Common myeloid progenitor, CD34-positive (primary cell): Measurements from ENCODE around the gene SEPTIN10.

Source experiments
- CTCF ChIA-PET: fragments of 350-600 bp; sonication (Branson Sonifier 250); formaldehyde crosslinking; loops from one replicate; lab custom pipeline; 2021; ENCODE audit warnings: antibody characterized with exemption; lab: Charles Lee
- POLR2A ChIA-PET: fragments of 350-600 bp; sonication (Branson Sonifier 250); formaldehyde crosslinking; loops from one replicate; lab custom pipeline; 2021; ENCODE audit warnings: antibody characterized with exemption; lab: Charles Lee
- DNase-seq, 3 donors: peaks; one replicate each; pipeline versions ENCODE4 v3.0.0 to v3.0.0-alpha.2; 2013
- H3K27ac ChIP-seq, 2 experiments: 1 replicate in 1 of 2; 2 replicates in 1 of 2; pipeline ENCODE4 v1.7.0; 2013; ENCODE audit warnings: inconsistent platforms in 2 of 2, low read length in 2 of 2, mild to moderate bottlenecking in 2 of 2, low read depth in 1 of 2, moderate library complexity in 1 of 2; ENCODE audit not compliant: severe bottlenecking in 2 of 2, insufficient read depth in 1 of 2, poor library complexity in 1 of 2
- H3K27me3 ChIP-seq, 5 experiments: replicated peaks in 2 of 5; 1 replicate in 3 of 5; 2 replicates in 2 of 5; pipeline versions ENCODE4 v1.6.1 to v1.7.0; 2013; ENCODE audit warnings: low read length in 4 of 5, mild to moderate bottlenecking in 2 of 5, moderate library complexity in 2 of 5, inconsistent platforms in 1 of 5; ENCODE audit not compliant: insufficient read depth in 5 of 5, control insufficient read depth in 4 of 5
- H3K36me3 ChIP-seq, 4 experiments: 1 replicate in 2 of 4; 2 replicates in 2 of 4; pipeline versions ENCODE4 v1.6.1 to v1.7.0; 2013; ENCODE audit warnings: low read length in 3 of 4, control low read depth in 1 of 4, mild to moderate bottlenecking in 1 of 4; ENCODE audit not compliant: control insufficient read depth in 4 of 4, insufficient read depth in 4 of 4
- H3K4me1 ChIP-seq, 4 experiments: 1 replicate in 3 of 4; 2 replicates in 1 of 4; pipeline versions ENCODE4 v1.6.1 to v1.7.1; 2013; ENCODE audit warnings: low read length in 3 of 4, mild to moderate bottlenecking in 3 of 4, control low read depth in 1 of 4, inconsistent platforms in 1 of 4, moderate library complexity in 1 of 4; ENCODE audit not compliant: control insufficient read depth in 4 of 4, insufficient read depth in 4 of 4; ENCODE audit errors: control extremely low read depth in 1 of 4
- H3K4me3 ChIP-seq, 7 experiments: 1 replicate in 4 of 7; 2 replicates in 3 of 7; pipeline versions ENCODE4 v1.5.1 to v1.7.0; 2013; ENCODE audit warnings: mild to moderate bottlenecking in 7 of 7, low read length in 6 of 7, moderate library complexity in 6 of 7, inconsistent platforms in 2 of 7, low read depth in 2 of 7, control low read depth in 1 of 7; ENCODE audit not compliant: insufficient read depth in 4 of 7, control insufficient read depth in 1 of 7; ENCODE audit errors: extremely low read depth in 1 of 7
- H3K9me3 ChIP-seq, 5 experiments: 1 replicate in 4 of 5; 2 replicates in 1 of 5; pipeline versions ENCODE4 v1.6.1 to v1.7.1; 2013; ENCODE audit warnings: low read length in 4 of 5, mild to moderate bottlenecking in 2 of 5, inconsistent platforms in 1 of 5, low read depth in 1 of 5, moderate library complexity in 1 of 5; ENCODE audit not compliant: control insufficient read depth in 4 of 5, insufficient read depth in 2 of 5; ENCODE audit errors: control extremely low read depth in 1 of 5
- WGBS: methylation state at CpG from one replicate; pipeline ENCODE4 v1.1.5; 2013; ENCODE audit not compliant: insufficient coverage; 5-methylcytosine and 5-hydroxymethylcytosine counted together

The SEPTIN10 gene

DNA sequence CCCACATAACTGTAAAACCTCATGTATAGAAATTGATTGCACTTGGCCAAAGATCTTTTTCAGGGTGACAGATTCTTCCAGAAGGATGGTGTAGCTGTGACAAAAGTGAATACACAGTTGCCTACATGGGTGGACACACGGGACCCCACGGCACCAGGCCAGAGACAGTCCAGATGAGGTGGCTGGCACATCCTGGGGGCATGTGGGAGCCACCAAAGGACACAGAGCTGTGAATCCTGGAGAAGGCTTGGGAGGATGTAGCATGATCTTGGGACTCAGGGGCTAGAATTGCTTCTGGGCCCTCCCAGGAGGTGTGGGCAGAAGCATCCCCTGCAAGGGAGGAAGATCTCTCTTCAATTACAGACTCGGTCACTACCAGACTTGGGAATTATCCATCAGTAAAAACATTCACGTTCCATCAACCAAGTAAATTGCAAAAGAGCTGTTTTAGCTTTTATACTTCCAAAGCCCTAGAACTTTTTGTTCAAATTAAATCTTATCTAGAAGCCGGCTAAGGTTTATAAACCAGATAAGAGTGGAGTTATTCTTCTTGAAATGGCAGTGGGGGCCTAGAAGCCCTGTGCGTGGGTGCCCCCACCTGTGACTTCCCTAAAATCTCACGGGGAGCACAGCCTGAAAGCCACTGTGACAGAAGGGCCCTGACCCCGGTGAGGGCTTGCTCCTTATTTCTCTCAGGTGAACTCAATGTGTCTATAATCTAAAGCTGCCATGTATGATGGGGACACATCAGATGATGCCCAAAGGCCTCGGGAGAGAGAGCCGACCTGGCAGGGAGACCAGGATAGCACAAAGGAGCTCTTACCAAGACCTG, 81.7 kb downstream of the SEPTIN10 start:
- no peak overlapping the region for H3K27ac ChIP-seq
- WGBS, result 86% methylated on average over 9 of the region's 10 CpGs
- H3K4me1 ChIP-seq, result no peaks in the 10 kb centered on the region
- H3K36me3 ChIP-seq, result no peaks in the 10 kb centered on the region
- no peaks in the 10 kb centered on the region for H3K9me3 ChIP-seq
- DNase-seq, result no peak
- POLR2A ChIA-PET, result no interaction called here
- H3K27me3 ChIP-seq, result peaks cover 0 to 13% (median 0%) of the 10 kb centered on the region in 5 experiments
- H3K4me3 ChIP-seq, result no peak overlapping the region
- CTCF ChIA-PET, result interaction anchor here (1.0 to 2.5 kb wide), 3 partner anchors 13 to 22 kb away, joined by 3 to 6 read pairs (median 3); no protein-coding TSS in a partner anchor

DNA sequence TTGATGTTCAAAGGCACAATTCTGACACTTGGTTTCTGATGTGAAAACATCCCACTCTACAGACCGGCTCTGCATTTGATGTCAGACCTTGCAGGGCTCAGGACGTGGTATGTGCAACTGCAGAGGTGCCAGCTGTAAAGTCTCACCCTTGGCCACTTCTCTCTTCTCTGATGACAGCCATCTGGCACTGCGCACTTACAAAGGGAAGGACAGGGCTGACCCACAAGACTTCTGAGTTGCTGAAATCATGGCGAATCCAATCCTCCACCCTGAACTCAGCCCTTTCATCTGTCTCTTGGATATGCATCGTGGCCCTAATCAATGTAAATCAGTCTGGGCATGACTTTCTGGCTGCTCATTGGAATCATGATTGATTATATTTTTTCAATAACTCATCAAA, 82.5 kb downstream of the SEPTIN10 start:
- no peaks in the 10 kb centered on the region for H3K4me1 ChIP-seq
- ChIA-PET POLR2A (no interaction called here), CTCF (interaction anchor here (1.3 to 2.5 kb wide), 2 partner anchors 14 to 21 kb away, joined by 3 to 6 read pairs; no protein-coding TSS in a partner anchor)
- 98% methylated on average over 5 of the region's 5 CpGs for WGBS
- H3K27me3 ChIP-seq, result peaks cover 0 to 13% (median 0%) of the 10 kb centered on the region in 5 experiments
- H3K27ac ChIP-seq, result no peak overlapping the region
- H3K36me3 ChIP-seq, result no peaks in the 10 kb centered on the region
- no peak overlapping the region for H3K4me3 ChIP-seq
- no peaks in the 10 kb centered on the region for H3K9me3 ChIP-seq
- DNase-seq, result no peak

DNA sequence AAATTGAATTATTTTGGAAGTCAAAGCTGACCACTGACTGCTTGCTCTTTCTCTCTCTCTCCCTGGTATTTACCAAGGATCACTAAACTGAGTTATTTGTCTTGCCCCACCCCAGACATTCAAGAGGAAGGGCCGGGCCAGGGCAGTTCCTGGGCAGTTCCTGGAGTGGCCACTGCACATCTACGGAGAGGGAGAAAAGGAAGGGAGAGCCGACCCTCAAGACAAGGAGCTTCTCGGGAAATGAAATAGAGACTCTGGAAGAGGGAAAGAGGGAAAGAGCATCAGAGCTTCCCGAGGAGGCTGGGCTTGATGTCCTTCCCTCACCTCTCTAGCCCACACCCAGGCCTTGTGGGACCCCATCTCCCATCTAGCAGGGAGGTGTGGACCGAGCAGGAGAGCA, 83.1 kb downstream of the SEPTIN10 start:
- Histone ChIP-seq H3K27me3 (peaks cover 0 to 13% (median 0%) of the 10 kb centered on the region in 5 experiments), H3K4me3 (no peak overlapping the region), H3K4me1 (no peaks in the 10 kb centered on the region), H3K27ac (no peak overlapping the region), H3K36me3 (no peaks in the 10 kb centered on the region), H3K9me3 (no peaks in the 10 kb centered on the region)
- 81% methylated on average over 4 of the region's 6 CpGs for WGBS
- no peak for DNase-seq
- CTCF ChIA-PET, result interaction anchor here (2.5 kb wide), 1 partner anchor 15 kb away, joined by 6 read pairs; no protein-coding TSS in a partner anchor
- POLR2A ChIA-PET, result interaction anchor here (0.6 kb wide), 1 partner anchor 1390 kb away, joined by 3 read pairs; no protein-coding TSS in a partner anchor

DNA sequence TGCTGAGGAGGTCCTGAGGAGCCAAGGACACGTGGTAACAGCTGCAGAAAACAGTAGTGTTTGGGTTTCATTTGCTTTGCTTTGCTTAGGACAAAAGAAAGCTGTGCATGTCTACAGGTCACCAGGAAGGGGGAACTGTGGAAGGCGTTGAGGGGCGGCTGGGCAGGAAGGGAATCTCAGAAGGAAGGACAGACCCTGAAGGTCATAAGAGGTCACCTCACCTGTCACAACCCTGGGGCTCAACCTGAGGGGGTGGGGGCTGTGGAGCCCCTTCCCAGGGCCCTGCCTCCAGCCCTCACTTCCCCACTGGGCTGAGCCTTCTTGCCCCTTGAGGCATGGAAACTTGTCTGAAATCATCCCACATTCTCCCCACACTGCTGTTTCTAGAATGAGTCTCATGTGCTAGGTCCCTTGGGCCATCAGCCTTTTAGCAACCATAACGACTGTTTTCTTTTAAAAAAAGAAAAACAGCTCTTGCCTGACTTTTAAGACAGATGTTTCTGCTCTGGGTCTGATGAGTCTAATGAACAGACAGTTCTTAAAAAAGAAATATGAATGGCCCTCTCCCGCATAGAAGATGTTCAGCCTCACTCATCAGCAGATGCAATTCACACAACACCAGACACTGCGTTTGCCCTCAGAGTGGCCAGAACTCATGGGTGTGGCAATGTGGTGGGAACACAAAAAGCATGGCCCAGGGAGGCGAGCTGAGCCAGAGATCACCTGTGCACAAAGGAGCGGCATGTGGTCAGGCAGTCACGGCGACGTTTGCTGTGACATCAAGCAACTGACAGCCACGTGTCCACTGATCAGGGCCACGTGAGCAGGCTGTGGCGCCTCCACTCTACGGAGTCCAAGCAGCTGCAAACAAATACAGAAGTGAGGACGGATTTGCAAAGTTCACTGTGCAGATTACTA, 84.0 kb downstream of the SEPTIN10 start:
- Histone ChIP-seq H3K4me3 (no peak overlapping the region), H3K36me3 (no peaks in the 10 kb centered on the region), H3K9me3 (no peaks in the 10 kb centered on the region), H3K27ac (no peak overlapping the region), H3K27me3 (peaks cover 0 to 13% (median 0%) of the 10 kb centered on the region in 5 experiments), H3K4me1 (no peaks in the 10 kb centered on the region)
- CTCF ChIA-PET, result interaction anchor here (1.6 to 2.5 kb wide), 2 partner anchors 16 to 20 kb away, joined by 6 read pairs; no protein-coding TSS in a partner anchor
- 90% methylated on average over 14 of the region's 16 CpGs for WGBS
- POLR2A ChIA-PET, result no interaction called here
- no peak for DNase-seq

DNA sequence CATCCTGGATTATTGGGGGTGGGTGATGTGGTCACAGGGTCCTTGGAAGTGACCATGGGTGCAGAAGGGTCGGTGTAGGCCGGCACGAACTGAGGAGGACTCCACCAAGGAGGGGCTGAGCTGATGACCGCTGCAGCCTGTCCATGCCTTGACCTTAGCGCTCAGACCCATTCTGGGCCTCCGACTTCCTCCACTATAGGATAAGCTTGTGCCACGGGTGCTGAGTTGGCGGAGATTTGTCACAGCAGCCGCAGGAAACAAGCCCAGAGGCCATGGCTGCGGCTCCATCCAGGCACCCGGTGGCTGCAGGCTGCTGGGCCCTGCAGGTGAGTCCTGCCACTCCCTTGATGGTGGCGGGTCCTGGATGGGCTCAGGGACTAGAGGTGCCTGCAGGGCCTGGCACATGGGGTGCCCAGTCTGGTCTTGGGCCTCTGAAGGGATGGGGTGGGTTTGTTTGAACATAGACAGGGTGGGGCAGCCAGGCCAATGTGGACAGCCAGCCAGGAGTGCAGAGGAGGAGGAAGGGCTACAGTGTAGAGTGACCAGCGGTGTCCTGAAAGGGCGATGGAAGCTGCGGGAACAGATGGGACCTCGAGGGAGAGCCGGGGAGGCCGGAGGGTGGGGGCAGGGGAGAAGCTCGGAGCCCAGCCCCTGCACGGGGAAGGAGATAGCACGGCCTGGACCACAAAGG, 84.8 kb downstream of the SEPTIN10 start:
- Histone ChIP-seq H3K4me3 (no peak overlapping the region), H3K27ac (no peak overlapping the region), H3K9me3 (no peaks in the 10 kb centered on the region), H3K27me3 (peaks cover 0 to 13% (median 0%) of the 10 kb centered on the region in 5 experiments), H3K4me1 (no peaks in the 10 kb centered on the region), H3K36me3 (no peaks in the 10 kb centered on the region)
- WGBS, result 86% methylated on average over 21 of the region's 21 CpGs
- ChIA-PET POLR2A (no interaction called here), CTCF (interaction anchor here (1.6 kb wide), 1 partner anchor 19 kb away, joined by 6 read pairs; no protein-coding TSS in a partner anchor)
- DNase-seq, result no peak

DNA sequence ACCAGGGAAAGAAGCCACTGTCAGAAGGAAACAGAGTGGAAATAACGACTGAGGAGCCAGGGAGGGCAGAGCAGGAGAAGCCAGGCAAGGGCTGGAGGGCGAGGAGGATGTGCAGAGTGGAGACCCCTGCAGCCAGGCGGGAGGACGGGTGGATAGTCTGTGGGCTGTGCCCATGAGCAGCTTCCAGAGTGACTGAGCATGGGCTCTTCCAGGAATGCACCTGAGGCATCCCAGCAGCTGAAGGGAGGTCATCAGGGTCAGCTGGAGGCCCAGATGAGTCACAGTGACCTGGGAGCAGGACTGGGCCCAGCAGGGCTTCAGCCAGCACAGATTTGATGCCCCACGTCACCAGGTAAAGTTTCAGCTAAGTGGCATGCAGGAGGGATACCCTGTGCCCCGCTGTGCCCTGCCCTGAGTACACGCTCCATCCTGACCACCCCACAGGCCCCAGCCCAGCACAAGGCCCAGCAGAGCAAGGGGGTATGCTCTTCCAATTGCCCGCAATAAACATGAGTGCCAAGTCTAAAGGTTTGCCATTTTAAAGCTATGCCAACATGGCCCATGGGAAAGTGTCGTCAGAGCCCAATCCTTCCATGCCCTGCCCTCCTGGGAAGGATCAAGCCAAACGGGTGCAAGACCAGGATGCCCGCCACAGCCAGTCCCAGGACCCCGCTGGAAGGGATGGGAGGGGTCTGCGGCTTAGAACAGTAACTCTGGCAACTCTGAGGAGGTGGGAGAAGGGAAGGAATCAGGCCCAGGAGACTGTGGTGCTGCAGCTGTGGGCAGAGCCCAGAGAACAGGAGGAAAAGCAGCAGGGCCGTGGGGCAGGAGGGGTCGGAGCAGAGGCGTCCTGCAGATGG, 85.7 kb downstream of the SEPTIN10 start:
- WGBS, result 94% methylated on average over 15 of the region's 16 CpGs
- H3K4me3 ChIP-seq, result no peak overlapping the region
- H3K27ac ChIP-seq, result no peak overlapping the region
- DNase-seq, result no peak
- no peaks in the 10 kb centered on the region for H3K4me1 ChIP-seq
- POLR2A ChIA-PET, result no interaction called here
- H3K27me3 ChIP-seq, result peaks cover 0 to 11% (median 0%) of the 10 kb centered on the region in 5 experiments
- H3K9me3 ChIP-seq, result no peaks in the 10 kb centered on the region
- H3K36me3 ChIP-seq, result no peaks in the 10 kb centered on the region
- CTCF ChIA-PET, result interaction anchor here (1.6 kb wide), 1 partner anchor 18 kb away, joined by 6 read pairs; no protein-coding TSS in a partner anchor
